ENCODE data around the gene ZNF691. TPM values are rescaled to one million over a fixed set of nuclear protein-coding genes. Genes with fewer than 3 reads are reported as not detected.
A peak's percentile ranks its signal among the peaks of the same experiment; 100 is the strongest.
"Not testable (repeated sequence)": the region's sequence is repeated elsewhere in the genome, so short reads cannot be mapped to it uniquely, and the experiment has no call there.

The ZNF691 gene
- total and polyA plus RNA-seq, 4 donors: 9.0 to 15.9 (median 14.3) TPM

- Histone ChIP-seq H3K9me3 (ENCODE audit: control insufficient read depth, insufficient read depth, low read length) (no peaks in the 10 kb centered on the region), H3K4me1 (ENCODE audit: control insufficient read depth, insufficient read depth, low read length) (no peaks in the 10 kb centered on the region), H3K27me3 (ENCODE audit: control insufficient read depth, insufficient read depth, low read length) (no peaks in the 10 kb centered on the region), H3K4me3 (ENCODE audit: low read depth, low read length) (no peak overlapping the region), H3K36me3 (ENCODE audit: control insufficient read depth, insufficient read depth, low read length) (peaks cover 2% of the 10 kb centered on the region), H3K27ac (ENCODE audit: low read depth, low read length) (no peak overlapping the region)
- no peak for DNase-seq (ENCODE audit: low read depth in 4 of 6, low spot score in 6 of 6)
- 100% methylated on average over 1 of the region's 4 CpGs for WGBS (ENCODE audit: insufficient coverage)
Observed at GRCh38 chr1:42889264-42889663, 42.9 kb downstream of the ZNF691 start.

- H3K27ac ChIP-seq (ENCODE audit: low read depth, low read length): no peak overlapping the region
- no peaks in the 10 kb centered on the region for H3K9me3 ChIP-seq (ENCODE audit: control insufficient read depth, insufficient read depth, low read length)
- peaks cover 2% of the 10 kb centered on the region for H3K36me3 ChIP-seq (ENCODE audit: control insufficient read depth, insufficient read depth, low read length)
- peak in 1 of 6 donors; percentile 29 for DNase-seq (ENCODE audit: low read depth in 4 of 6, low spot score in 6 of 6)
- 32% methylated on average over 2 of the region's 5 CpGs for WGBS (ENCODE audit: insufficient coverage)
- no peak overlapping the region for H3K4me3 ChIP-seq (ENCODE audit: low read depth, low read length)
- no peaks in the 10 kb centered on the region for H3K4me1 ChIP-seq (ENCODE audit: control insufficient read depth, insufficient read depth, low read length)
- no peaks in the 10 kb centered on the region for H3K27me3 ChIP-seq (ENCODE audit: control insufficient read depth, insufficient read depth, low read length)
Observed at GRCh38 chr1:42891465-42892138, 45.2 kb downstream of the ZNF691 start.

GRCh38 chr1:42899960-42900359, 53.5 kb downstream of the ZNF691 start:
- not testable (repeated sequence) for DNase-seq (ENCODE audit: low read depth in 4 of 6, low spot score in 6 of 6); H3K27me3 ChIP-seq (ENCODE audit: control insufficient read depth, insufficient read depth, low read length); H3K27ac ChIP-seq (ENCODE audit: low read depth, low read length); H3K36me3 ChIP-seq (ENCODE audit: control insufficient read depth, insufficient read depth, low read length); H3K4me1 ChIP-seq (ENCODE audit: control insufficient read depth, insufficient read depth, low read length); H3K9me3 ChIP-seq (ENCODE audit: control insufficient read depth, insufficient read depth, low read length); H3K4me3 ChIP-seq (ENCODE audit: low read depth, low read length)
- WGBS (ENCODE audit: insufficient coverage): 98% methylated on average over 4 of the region's 4 CpGs

Other genes with a start within 250 kb of the ZNF691 start
- gene PPIH, start 188.2 kb upstream of the ZNF691 start, total RNA-seq: 10 to 100 TPM; 28.1 to 52.3 TPM
- gene PPIH, start 188.2 kb upstream of the ZNF691 start, polyA plus RNA-seq (ENCODE audit: insufficient read length in 2 of 2): 10 to 100 TPM; 45.6 to 55.6 TPM
- gene YBX1, start 164.2 kb upstream of the ZNF691 start, total RNA-seq: 100 to 1,000 TPM; 455 to 701 TPM
- gene YBX1, start 164.2 kb upstream of the ZNF691 start, polyA plus RNA-seq (ENCODE audit: insufficient read length in 2 of 2): 1,000 to 10,000 TPM; 1,395 to 1,579 TPM
- 10 to 100 TPM; 17.0 to 20.6 TPM for gene CLDN19, start 106.4 kb upstream of the ZNF691 start, total RNA-seq
- gene CLDN19, start 106.4 kb upstream of the ZNF691 start, polyA plus RNA-seq (ENCODE audit: insufficient read length in 2 of 2): 1 to 10 TPM; 2.7 to 8.0 TPM
- gene P3H1, start 79.6 kb upstream of the ZNF691 start, total RNA-seq: 10 to 100 TPM; 34.2 to 70.0 TPM
- 10 to 100 TPM; 31.2 to 46.5 TPM for gene P3H1, start 79.6 kb upstream of the ZNF691 start, polyA plus RNA-seq (ENCODE audit: insufficient read length in 2 of 2)
- gene C1orf50, start 79.4 kb upstream of the ZNF691 start, total RNA-seq: 1 to 10 TPM; 6.7 to 7.8 TPM
- 10 to 100 TPM; 10.9 to 15.2 TPM for gene C1orf50, start 79.4 kb upstream of the ZNF691 start, polyA plus RNA-seq (ENCODE audit: insufficient read length in 2 of 2)
- under 1 TPM; 0.11 to 0.30 TPM for gene TMEM269, start 61.6 kb upstream of the ZNF691 start, total RNA-seq
- 1 to 10 TPM; 1.3 to 1.6 TPM for gene TMEM269, start 61.6 kb upstream of the ZNF691 start, polyA plus RNA-seq (ENCODE audit: insufficient read length in 2 of 2)
- gene ERMAP, start 29.5 kb upstream of the ZNF691 start, total RNA-seq: 10 to 100 TPM; 10.7 to 14.9 TPM
- gene ERMAP, start 29.5 kb upstream of the ZNF691 start, polyA plus RNA-seq (ENCODE audit: insufficient read length in 2 of 2): 10 to 100 TPM; 10.1 to 11.0 TPM
- 10 to 100 TPM; 33.7 to 65.3 TPM for gene SVBP, start 29.2 kb upstream of the ZNF691 start, total RNA-seq
- gene SVBP, start 29.2 kb upstream of the ZNF691 start, polyA plus RNA-seq (ENCODE audit: insufficient read length in 2 of 2): 10 to 100 TPM; 62.5 to 67.3 TPM
- gene SLC2A1, start 112.3 kb downstream of the ZNF691 start, total RNA-seq: 100 to 1,000 TPM in 1 of 2 donors, 10 to 100 TPM in 1; 74.4 to 127 TPM
- 100 to 1,000 TPM in 1 of 2 donors, 10 to 100 TPM in 1; 89.2 to 107 TPM for gene SLC2A1, start 112.3 kb downstream of the ZNF691 start, polyA plus RNA-seq (ENCODE audit: insufficient read length in 2 of 2)

Measured in spinal cord (tissue), 10 donors.